WTC11 (cell line): Measurements from ENCODE around the gene RIMKLB. TPM values are rescaled to one million over a fixed set of nuclear protein-coding genes. Genes with fewer than 3 reads are reported as not detected.

Source experiments
- ATAC-seq: fragments of 200-7000 bp; cut with Tn5 transposase; 2 replicates; pipeline ENCODE4 v1.10.0; 2021; ENCODE audit warnings: mild to moderate bottlenecking, moderate library complexity
- Bru-seq: library from RNA; stranded (reverse); fragments of 400-500 nt; gene quantifications from one replicate; lab custom pipeline; 2021; lab: Mats Ljungman, UMichigan
- CTCF ChIA-PET: fragments of 300-600 bp; sonication (Branson Sonifier 250); formaldehyde crosslinking; loops from one replicate; lab custom pipeline; 2021; ENCODE audit warnings: antibody characterized with exemption; lab: Charles Lee
- POLR2A ChIA-PET: fragments of 350-600 bp; sonication (Branson Sonifier 250); formaldehyde crosslinking; loops from one replicate; lab custom pipeline; 2021; ENCODE audit warnings: antibody characterized with exemption; lab: Charles Lee
- DNase-seq: peaks from one replicate; pipeline ENCODE4 v3.0.0; 2021; ENCODE audit warnings: low spot score
- H3K27ac Mint-ChIP-seq: 2 replicates; pipeline ENCODE4 v1.8.0; 2021; ENCODE audit warnings: mixed read lengths
- H3K27me3 Mint-ChIP-seq: 2 replicates; pipeline ENCODE4 v1.8.0; 2021; ENCODE audit warnings: low read depth, mild to moderate bottlenecking, moderate library complexity, mixed read lengths
- H3K36me3 Mint-ChIP-seq: 2 replicates; pipeline ENCODE4 v1.8.0; 2021; ENCODE audit warnings: mixed read lengths
- H3K4me1 Mint-ChIP-seq: 2 replicates; pipeline ENCODE4 v1.8.0; 2022; ENCODE audit warnings: mixed read lengths
- H3K4me3 Mint-ChIP-seq: 2 replicates; pipeline ENCODE4 v1.8.0; 2021; ENCODE audit warnings: mild to moderate bottlenecking, moderate library complexity, mixed read lengths
- H3K9me3 Mint-ChIP-seq: 2 replicates; pipeline ENCODE4 v1.8.0; 2021; ENCODE audit warnings: mixed read lengths
- MXD4 ChIP-seq: fragments of 250-450 bp; sonication (Bioruptor Pico); IDR thresholded peaks from 2 replicates; pipeline ENCODE4 v1.8.0; 2021; ENCODE audit warnings: mild to moderate bottlenecking, moderate library complexity, borderline replicate concordance
- SP1 ChIP-seq: sonication (generic); formaldehyde crosslinking; conservative IDR thresholded peaks from 2 replicates; pipeline ENCODE4 v1.8.1; 2022; ENCODE audit warnings: missing genetic modification reagents
- TP53 ChIP-seq: sonication (generic); formaldehyde crosslinking; IDR thresholded peaks from 2 replicates; pipeline ENCODE4 v1.8.1; 2023; ENCODE audit warnings: mild to moderate bottlenecking, missing genetic modification reagents
- ZNF416 ChIP-seq: fragments of 250-450 bp; sonication (Bioruptor Pico); IDR thresholded peaks from 2 replicates; pipeline ENCODE4 v1.9.0; 2021; ENCODE audit warnings: mild to moderate bottlenecking, inconsistent platforms
- long read RNA-seq, 3 experiments: library from RNA in 1 of 3; library from capped mRNA in 1 of 3; library from polyadenylated mRNA in 1 of 3; unstranded in 2 of 3; stranded (forward) in 1 of 3; transcript quantifications; one replicate each; pipeline ENCODE4 v2.0.0, GENCODE V29; 2021
- total RNA-seq: library from RNA; stranded (reverse); gene quantifications from 3 replicates; pipeline ENCODE4 v1.2.3, GENCODE V29; 2021
- TF ChIP-seq, protein P1 (sequence below): fragments of 250-450 bp; sonication (Bioruptor Pico); IDR thresholded peaks from 2 replicates; pipeline ENCODE4 v1.9.0; 2021; ENCODE audit warnings: mild to moderate bottlenecking, borderline replicate concordance
- TF ChIP-seq, protein P2 (sequence below): sonication (generic); formaldehyde crosslinking; IDR thresholded peaks from 2 replicates; pipeline ENCODE4 v1.8.0; 2022; ENCODE audit warnings: mild to moderate bottlenecking, missing genetic modification reagents
- TF ChIP-seq, protein P3 (sequence below): sonication (generic); formaldehyde crosslinking; IDR thresholded peaks from 2 replicates; pipeline ENCODE4 v1.8.0; 2023; ENCODE audit warnings: missing genetic modification reagents
- TF ChIP-seq, protein P4 (sequence below): fragments of 250-450 bp; sonication (Bioruptor Pico); IDR thresholded peaks from 2 replicates; pipeline ENCODE4 v1.9.0; 2021; ENCODE audit warnings: mild to moderate bottlenecking
- TF ChIP-seq, protein P5 (sequence below): sonication (generic); formaldehyde crosslinking; IDR thresholded peaks from 2 replicates; pipeline ENCODE4 v1.8.1; 2023; ENCODE audit warnings: mild to moderate bottlenecking, missing genetic modification reagents
- TF ChIP-seq, protein P6 (sequence below): fragments of 250-450 bp; sonication (Bioruptor Pico); IDR thresholded peaks from 2 replicates; pipeline ENCODE4 v1.9.0; 2021; ENCODE audit warnings: moderate library complexity, mild to moderate bottlenecking, inconsistent platforms, borderline replicate concordance
- TF ChIP-seq, protein P7 (sequence below): sonication (generic); formaldehyde crosslinking; IDR thresholded peaks from 2 replicates; pipeline ENCODE4 v1.8.1; 2022; ENCODE audit warnings: mild to moderate bottlenecking, missing genetic modification reagents, moderate library complexity, borderline replicate concordance
- TF ChIP-seq, protein P8 (sequence below): sonication (generic); formaldehyde crosslinking; IDR thresholded peaks from 2 replicates; pipeline ENCODE4 v1.8.1; 2022; ENCODE audit warnings: mild to moderate bottlenecking, moderate library complexity, missing genetic modification reagents
- TF ChIP-seq, protein P9 (sequence below): sonication (generic); formaldehyde crosslinking; IDR thresholded peaks from 2 replicates; pipeline ENCODE4 v1.8.0; 2023; ENCODE audit warnings: missing genetic modification reagents, mild to moderate bottlenecking, borderline replicate concordance

The RIMKLB gene, protein sequence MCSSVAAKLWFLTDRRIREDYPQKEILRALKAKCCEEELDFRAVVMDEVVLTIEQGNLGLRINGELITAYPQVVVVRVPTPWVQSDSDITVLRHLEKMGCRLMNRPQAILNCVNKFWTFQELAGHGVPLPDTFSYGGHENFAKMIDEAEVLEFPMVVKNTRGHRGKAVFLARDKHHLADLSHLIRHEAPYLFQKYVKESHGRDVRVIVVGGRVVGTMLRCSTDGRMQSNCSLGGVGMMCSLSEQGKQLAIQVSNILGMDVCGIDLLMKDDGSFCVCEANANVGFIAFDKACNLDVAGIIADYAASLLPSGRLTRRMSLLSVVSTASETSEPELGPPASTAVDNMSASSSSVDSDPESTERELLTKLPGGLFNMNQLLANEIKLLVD
- total RNA-seq (106 to 109 TPM (median 107 TPM) in 3 replicates), Bru-seq, nascent RNA (percentile 91 among the genes with signal in this experiment)
- long read RNA-seq, experiment 1, full-length matches to known transcripts: 132 of 239 reads
- long read RNA-seq, experiment 1, partial matches to known transcripts: 20 of 239 reads
- long read RNA-seq, experiment 1, other reads (novel, unspliced or antisense): 87 of 239 reads
- long read RNA-seq, experiment 2, transcript RIMKLB-203 (2 exons, 1,893 nt): major isoform, 18 of 70 reads
- long read RNA-seq, experiment 2, transcript RIMKLB-205 (6 exons, 2,236 nt): minor isoform, 5 of 70 reads
- long read RNA-seq, experiment 2, partial matches to known transcripts: 11 of 70 reads
- long read RNA-seq, experiment 2, other reads (novel, unspliced or antisense): 33 of 70 reads
- long read RNA-seq, experiment 3, partial matches to known transcripts: 5 of 18 reads
- long read RNA-seq, experiment 3, other reads (novel, unspliced or antisense): 8 of 18 reads

DNA sequence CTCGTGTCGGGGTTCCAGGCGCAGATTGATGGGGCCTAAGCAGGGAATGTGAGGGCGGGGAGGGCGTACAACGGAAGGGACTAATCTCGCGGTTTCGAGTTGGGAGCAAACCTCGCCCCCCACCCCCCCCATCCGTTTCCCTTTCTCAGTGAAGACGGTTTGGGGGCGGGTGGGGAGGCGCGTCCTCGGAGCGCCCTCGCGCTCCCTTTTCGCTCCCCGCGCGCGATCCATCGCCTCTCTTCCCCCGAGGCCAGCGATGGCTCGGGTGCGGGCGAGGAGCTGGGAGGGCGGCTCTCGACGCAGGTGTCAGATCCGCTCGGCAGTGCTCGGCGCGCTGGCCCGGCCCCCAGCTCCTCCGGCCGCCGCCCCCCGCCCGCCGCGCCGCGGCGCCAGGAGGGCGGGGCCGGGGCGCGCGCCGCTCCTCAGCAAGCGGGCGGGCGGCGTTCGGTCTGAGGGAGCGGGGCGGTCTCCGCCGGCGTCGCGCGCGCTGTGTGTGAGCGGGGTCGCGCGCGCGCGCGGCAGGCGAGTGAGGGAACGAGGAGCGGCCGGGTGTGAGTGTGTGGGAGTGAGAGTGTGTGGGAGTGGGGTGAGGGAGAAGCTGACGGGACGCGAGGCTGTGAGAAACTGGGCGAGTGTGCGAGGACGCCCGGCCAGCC, at the start of gene RIMKLB:
RIMKLB (plus strand) TSS at position 516 of the 656 bp plus-strand sequence. CDS start 15,876 bp downstream, outside the sequence.
- Mint-ChIP-seq H3K9me3 (no peaks in the 10 kb centered on the region), H3K27ac (peak within 1 kb of the TSS; percentile 95), H3K36me3 (peaks cover 14% of the 10 kb centered on the region), H3K4me3 (peak within 1 kb of the TSS; percentile 79), H3K27me3 (no peaks in the 10 kb centered on the region), H3K4me1 (peaks cover 57% of the 10 kb centered on the region)
- DNase-seq: peak; percentile 71
- peak; percentile 81 for ATAC-seq
- POLR2A ChIA-PET: interaction anchor here (0.7 to 1.9 kb wide), 6 partner anchors 10 to 216 kb away, joined by 3 to 8 read pairs (median 3); partner anchors contain the start of gene A2ML1
- CTCF ChIA-PET: interaction anchor here (0.5 to 1.8 kb wide), 6 partner anchors 16 to 586 kb away, joined by 3 to 12 read pairs (median 4); no protein-coding TSS in a partner anchor
- TF ChIP-seq, protein P1, sequence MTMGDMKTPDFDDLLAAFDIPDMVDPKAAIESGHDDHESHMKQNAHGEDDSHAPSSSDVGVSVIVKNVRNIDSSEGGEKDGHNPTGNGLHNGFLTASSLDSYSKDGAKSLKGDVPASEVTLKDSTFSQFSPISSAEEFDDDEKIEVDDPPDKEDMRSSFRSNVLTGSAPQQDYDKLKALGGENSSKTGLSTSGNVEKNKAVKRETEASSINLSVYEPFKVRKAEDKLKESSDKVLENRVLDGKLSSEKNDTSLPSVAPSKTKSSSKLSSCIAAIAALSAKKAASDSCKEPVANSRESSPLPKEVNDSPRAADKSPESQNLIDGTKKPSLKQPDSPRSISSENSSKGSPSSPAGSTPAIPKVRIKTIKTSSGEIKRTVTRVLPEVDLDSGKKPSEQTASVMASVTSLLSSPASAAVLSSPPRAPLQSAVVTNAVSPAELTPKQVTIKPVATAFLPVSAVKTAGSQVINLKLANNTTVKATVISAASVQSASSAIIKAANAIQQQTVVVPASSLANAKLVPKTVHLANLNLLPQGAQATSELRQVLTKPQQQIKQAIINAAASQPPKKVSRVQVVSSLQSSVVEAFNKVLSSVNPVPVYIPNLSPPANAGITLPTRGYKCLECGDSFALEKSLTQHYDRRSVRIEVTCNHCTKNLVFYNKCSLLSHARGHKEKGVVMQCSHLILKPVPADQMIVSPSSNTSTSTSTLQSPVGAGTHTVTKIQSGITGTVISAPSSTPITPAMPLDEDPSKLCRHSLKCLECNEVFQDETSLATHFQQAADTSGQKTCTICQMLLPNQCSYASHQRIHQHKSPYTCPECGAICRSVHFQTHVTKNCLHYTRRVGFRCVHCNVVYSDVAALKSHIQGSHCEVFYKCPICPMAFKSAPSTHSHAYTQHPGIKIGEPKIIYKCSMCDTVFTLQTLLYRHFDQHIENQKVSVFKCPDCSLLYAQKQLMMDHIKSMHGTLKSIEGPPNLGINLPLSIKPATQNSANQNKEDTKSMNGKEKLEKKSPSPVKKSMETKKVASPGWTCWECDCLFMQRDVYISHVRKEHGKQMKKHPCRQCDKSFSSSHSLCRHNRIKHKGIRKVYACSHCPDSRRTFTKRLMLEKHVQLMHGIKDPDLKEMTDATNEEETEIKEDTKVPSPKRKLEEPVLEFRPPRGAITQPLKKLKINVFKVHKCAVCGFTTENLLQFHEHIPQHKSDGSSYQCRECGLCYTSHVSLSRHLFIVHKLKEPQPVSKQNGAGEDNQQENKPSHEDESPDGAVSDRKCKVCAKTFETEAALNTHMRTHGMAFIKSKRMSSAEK (CRISPR knock-in tag): no peak
- TF ChIP-seq, protein P2, sequence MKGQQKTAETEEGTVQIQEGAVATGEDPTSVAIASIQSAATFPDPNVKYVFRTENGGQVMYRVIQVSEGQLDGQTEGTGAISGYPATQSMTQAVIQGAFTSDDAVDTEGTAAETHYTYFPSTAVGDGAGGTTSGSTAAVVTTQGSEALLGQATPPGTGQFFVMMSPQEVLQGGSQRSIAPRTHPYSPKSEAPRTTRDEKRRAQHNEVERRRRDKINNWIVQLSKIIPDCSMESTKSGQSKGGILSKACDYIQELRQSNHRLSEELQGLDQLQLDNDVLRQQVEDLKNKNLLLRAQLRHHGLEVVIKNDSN (CRISPR knock-in tag): 0 out of 2 replicates have a peak, but pooled peaks have one; percentile 2
- TF ChIP-seq ZNF416 (no peak), SP1 (CRISPR knock-in tag) (peak; percentile 66), TP53 (CRISPR knock-in tag) (no peak), MXD4 (CRISPR knock-in tag) (no peak)
- TF ChIP-seq, protein P3, sequence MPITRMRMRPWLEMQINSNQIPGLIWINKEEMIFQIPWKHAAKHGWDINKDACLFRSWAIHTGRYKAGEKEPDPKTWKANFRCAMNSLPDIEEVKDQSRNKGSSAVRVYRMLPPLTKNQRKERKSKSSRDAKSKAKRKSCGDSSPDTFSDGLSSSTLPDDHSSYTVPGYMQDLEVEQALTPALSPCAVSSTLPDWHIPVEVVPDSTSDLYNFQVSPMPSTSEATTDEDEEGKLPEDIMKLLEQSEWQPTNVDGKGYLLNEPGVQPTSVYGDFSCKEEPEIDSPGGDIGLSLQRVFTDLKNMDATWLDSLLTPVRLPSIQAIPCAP (CRISPR knock-in tag): no peak
- TF ChIP-seq, protein P4, sequence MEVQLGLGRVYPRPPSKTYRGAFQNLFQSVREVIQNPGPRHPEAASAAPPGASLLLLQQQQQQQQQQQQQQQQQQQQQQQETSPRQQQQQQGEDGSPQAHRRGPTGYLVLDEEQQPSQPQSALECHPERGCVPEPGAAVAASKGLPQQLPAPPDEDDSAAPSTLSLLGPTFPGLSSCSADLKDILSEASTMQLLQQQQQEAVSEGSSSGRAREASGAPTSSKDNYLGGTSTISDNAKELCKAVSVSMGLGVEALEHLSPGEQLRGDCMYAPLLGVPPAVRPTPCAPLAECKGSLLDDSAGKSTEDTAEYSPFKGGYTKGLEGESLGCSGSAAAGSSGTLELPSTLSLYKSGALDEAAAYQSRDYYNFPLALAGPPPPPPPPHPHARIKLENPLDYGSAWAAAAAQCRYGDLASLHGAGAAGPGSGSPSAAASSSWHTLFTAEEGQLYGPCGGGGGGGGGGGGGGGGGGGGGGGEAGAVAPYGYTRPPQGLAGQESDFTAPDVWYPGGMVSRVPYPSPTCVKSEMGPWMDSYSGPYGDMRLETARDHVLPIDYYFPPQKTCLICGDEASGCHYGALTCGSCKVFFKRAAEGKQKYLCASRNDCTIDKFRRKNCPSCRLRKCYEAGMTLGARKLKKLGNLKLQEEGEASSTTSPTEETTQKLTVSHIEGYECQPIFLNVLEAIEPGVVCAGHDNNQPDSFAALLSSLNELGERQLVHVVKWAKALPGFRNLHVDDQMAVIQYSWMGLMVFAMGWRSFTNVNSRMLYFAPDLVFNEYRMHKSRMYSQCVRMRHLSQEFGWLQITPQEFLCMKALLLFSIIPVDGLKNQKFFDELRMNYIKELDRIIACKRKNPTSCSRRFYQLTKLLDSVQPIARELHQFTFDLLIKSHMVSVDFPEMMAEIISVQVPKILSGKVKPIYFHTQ (CRISPR knock-in tag): no peak
- TF ChIP-seq, protein P5, sequence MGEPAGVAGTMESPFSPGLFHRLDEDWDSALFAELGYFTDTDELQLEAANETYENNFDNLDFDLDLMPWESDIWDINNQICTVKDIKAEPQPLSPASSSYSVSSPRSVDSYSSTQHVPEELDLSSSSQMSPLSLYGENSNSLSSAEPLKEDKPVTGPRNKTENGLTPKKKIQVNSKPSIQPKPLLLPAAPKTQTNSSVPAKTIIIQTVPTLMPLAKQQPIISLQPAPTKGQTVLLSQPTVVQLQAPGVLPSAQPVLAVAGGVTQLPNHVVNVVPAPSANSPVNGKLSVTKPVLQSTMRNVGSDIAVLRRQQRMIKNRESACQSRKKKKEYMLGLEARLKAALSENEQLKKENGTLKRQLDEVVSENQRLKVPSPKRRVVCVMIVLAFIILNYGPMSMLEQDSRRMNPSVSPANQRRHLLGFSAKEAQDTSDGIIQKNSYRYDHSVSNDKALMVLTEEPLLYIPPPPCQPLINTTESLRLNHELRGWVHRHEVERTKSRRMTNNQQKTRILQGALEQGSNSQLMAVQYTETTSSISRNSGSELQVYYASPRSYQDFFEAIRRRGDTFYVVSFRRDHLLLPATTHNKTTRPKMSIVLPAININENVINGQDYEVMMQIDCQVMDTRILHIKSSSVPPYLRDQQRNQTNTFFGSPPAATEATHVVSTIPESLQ (CRISPR knock-in tag): no peak
- TF ChIP-seq, protein P6, sequence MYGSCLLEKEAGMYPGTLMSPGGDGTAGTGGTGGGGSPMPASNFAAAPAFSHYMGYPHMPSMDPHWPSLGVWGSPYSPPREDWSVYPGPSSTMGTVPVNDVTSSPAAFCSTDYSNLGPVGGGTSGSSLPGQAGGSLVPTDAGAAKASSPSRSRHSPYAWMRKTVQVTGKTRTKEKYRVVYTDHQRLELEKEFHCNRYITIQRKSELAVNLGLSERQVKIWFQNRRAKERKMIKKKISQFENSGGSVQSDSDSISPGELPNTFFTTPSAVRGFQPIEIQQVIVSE (CRISPR knock-in tag): no peak
- TF ChIP-seq, protein P7, sequence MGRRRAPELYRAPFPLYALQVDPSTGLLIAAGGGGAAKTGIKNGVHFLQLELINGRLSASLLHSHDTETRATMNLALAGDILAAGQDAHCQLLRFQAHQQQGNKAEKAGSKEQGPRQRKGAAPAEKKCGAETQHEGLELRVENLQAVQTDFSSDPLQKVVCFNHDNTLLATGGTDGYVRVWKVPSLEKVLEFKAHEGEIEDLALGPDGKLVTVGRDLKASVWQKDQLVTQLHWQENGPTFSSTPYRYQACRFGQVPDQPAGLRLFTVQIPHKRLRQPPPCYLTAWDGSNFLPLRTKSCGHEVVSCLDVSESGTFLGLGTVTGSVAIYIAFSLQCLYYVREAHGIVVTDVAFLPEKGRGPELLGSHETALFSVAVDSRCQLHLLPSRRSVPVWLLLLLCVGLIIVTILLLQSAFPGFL (CRISPR knock-in tag): no peak
- TF ChIP-seq, protein P8, sequence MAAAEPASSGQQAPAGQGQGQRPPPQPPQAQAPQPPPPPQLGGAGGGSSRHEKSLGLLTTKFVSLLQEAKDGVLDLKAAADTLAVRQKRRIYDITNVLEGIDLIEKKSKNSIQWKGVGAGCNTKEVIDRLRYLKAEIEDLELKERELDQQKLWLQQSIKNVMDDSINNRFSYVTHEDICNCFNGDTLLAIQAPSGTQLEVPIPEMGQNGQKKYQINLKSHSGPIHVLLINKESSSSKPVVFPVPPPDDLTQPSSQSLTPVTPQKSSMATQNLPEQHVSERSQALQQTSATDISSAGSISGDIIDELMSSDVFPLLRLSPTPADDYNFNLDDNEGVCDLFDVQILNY (CRISPR knock-in tag): 0 out of 2 replicates have a peak, but pooled peaks have one; percentile 46
- TF ChIP-seq, protein P9, sequence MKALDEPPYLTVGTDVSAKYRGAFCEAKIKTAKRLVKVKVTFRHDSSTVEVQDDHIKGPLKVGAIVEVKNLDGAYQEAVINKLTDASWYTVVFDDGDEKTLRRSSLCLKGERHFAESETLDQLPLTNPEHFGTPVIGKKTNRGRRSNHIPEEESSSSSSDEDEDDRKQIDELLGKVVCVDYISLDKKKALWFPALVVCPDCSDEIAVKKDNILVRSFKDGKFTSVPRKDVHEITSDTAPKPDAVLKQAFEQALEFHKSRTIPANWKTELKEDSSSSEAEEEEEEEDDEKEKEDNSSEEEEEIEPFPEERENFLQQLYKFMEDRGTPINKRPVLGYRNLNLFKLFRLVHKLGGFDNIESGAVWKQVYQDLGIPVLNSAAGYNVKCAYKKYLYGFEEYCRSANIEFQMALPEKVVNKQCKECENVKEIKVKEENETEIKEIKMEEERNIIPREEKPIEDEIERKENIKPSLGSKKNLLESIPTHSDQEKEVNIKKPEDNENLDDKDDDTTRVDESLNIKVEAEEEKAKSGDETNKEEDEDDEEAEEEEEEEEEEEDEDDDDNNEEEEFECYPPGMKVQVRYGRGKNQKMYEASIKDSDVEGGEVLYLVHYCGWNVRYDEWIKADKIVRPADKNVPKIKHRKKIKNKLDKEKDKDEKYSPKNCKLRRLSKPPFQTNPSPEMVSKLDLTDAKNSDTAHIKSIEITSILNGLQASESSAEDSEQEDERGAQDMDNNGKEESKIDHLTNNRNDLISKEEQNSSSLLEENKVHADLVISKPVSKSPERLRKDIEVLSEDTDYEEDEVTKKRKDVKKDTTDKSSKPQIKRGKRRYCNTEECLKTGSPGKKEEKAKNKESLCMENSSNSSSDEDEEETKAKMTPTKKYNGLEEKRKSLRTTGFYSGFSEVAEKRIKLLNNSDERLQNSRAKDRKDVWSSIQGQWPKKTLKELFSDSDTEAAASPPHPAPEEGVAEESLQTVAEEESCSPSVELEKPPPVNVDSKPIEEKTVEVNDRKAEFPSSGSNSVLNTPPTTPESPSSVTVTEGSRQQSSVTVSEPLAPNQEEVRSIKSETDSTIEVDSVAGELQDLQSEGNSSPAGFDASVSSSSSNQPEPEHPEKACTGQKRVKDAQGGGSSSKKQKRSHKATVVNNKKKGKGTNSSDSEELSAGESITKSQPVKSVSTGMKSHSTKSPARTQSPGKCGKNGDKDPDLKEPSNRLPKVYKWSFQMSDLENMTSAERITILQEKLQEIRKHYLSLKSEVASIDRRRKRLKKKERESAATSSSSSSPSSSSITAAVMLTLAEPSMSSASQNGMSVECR: no peak
